Gastroesophageal sphincter (tissue), 4 donors: ENCODE measurements around the gene UST. TPM values are rescaled to one million over a fixed set of nuclear protein-coding genes. Genes with fewer than 3 reads are reported as not detected.

ENCODE experiments used
- ATAC-seq: fragments of 150-250 bp; one replicate; pipeline ENCODE4 v1.9.1; 2016; ENCODE audit warnings: mild to moderate bottlenecking, moderate library complexity
- H3K27ac ChIP-seq, 4 donors: fragments of 200-600 bp; sonication (generic) in 3 of 4; 1 replicate in 3 of 4; 2 replicates in 1 of 4; pipeline ENCODE4 v1.5.1; 2016 to 2019
- H3K27me3 ChIP-seq: fragments of 200-600 bp; sonication (generic); one replicate; pipeline ENCODE4 v1.5.1; 2019
- H3K36me3 ChIP-seq, 2 donors: fragments of 200-600 bp; sonication (generic); one replicate each; pipeline ENCODE4 v1.5.1; 2019; ENCODE audit warnings: control low read depth in 1 of 2
- H3K4me1 ChIP-seq, 3 donors: fragments of 200-600 bp; sonication (generic); 1 replicate in 2 of 3; 2 replicates in 1 of 3; pipeline ENCODE4 v1.5.1; 2016 to 2019; ENCODE audit warnings: control low read depth in 2 of 3
- H3K4me3 ChIP-seq, 2 donors: fragments of 200-600 bp; sonication (generic); one replicate each; pipeline ENCODE4 v1.5.1; 2019; ENCODE audit warnings: mild to moderate bottlenecking in 1 of 2, moderate library complexity in 1 of 2
- H3K9me3 ChIP-seq, 3 donors: fragments of 200-600 bp; sonication (generic); one replicate each; pipeline ENCODE4 v1.5.1; 2017 to 2019; ENCODE audit warnings: control low read depth in 2 of 3
- EP300 ChIP-seq: sonication (generic); formaldehyde crosslinking; IDR thresholded peaks from one replicate; pipeline ENCODE4 v1.6.1; 2017; ENCODE audit warnings: antibody characterized with exemption, mild to moderate bottlenecking
- POLR2A ChIP-seq, 2 donors: fragments of 450-650 bp; IDR thresholded peaks; one replicate each; pipeline ENCODE4 v1.6.1; 2017; ENCODE audit warnings: antibody characterized with exemption in 2 of 2, mild to moderate bottlenecking in 2 of 2, moderate library complexity in 1 of 2
- POLR2AphosphoS5 ChIP-seq: sonication (generic); formaldehyde crosslinking; IDR thresholded peaks from one replicate; pipeline ENCODE4 v1.6.1; 2017; ENCODE audit warnings: antibody characterized with exemption
- WGBS, 2 donors: methylation state at CpG; one replicate each; pipeline ENCODE4 v1.1.5; 2018; ENCODE audit warnings: low coverage in 1 of 2; 5-methylcytosine and 5-hydroxymethylcytosine counted together
- total RNA-seq, 4 donors: library from RNA; depleted of rRNA; stranded (reverse); fragments of >200 nt; gene quantifications; one replicate each; pipeline ENCODE4 v1.1.0, GENCODE V29; 2016
- TF ChIP-seq, protein P1 (sequence below), 4 experiments: fragments of 200-600 bp in 2 of 4; fragments of 450-650 bp in 2 of 4; sonication (generic) in 1 of 4; IDR thresholded peaks; one replicate each; pipeline ENCODE4 v1.5.1; 2017 to 2019; ENCODE audit warnings: antibody characterized with exemption in 4 of 4, mild to moderate bottlenecking in 2 of 4, moderate library complexity in 2 of 4

Gene UST
- total RNA-seq, 4 donors from 2014 or later, result 17.4 to 48.1 (median 32.4) TPM

DNA sequence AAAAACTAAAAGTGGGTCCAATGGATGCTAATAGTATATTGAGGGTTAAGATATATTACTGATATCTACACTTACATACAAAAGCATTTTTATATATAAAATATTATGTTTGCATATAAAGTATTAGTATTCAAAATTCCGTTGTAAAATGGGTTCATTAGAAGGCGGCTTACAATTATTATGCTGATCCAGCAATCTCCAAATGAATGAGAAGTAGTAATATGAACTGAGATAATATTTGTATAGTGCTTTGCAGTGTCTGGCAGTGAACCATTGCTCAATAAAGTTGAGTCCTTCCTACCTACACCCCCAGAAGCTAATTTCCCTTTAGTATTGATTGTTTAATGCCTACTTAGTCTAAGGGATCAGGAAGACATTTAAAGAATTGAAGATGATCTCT is 146.2 kb downstream of the UST start:
- Histone ChIP-seq H3K9me3 (no peaks in the 10 kb centered on the region), H3K27me3 (no peaks in the 10 kb centered on the region), H3K4me3 (no peak overlapping the region), H3K36me3 (no peaks in the 10 kb centered on the region), H3K27ac (no peak overlapping the region), H3K4me1 (peaks cover 0 to 15% (median 4%) of the 10 kb centered on the region in 3 donors)
- WGBS, 2 donors, result 88 to 92% methylated on average over 2 of the region's 2 CpGs
- TF ChIP-seq POLR2AphosphoS5 (no peak), EP300 (no peak), POLR2A (IDR thresholded peaks at IDR 0.05) (no peak)
- TF ChIP-seq, protein P1, sequence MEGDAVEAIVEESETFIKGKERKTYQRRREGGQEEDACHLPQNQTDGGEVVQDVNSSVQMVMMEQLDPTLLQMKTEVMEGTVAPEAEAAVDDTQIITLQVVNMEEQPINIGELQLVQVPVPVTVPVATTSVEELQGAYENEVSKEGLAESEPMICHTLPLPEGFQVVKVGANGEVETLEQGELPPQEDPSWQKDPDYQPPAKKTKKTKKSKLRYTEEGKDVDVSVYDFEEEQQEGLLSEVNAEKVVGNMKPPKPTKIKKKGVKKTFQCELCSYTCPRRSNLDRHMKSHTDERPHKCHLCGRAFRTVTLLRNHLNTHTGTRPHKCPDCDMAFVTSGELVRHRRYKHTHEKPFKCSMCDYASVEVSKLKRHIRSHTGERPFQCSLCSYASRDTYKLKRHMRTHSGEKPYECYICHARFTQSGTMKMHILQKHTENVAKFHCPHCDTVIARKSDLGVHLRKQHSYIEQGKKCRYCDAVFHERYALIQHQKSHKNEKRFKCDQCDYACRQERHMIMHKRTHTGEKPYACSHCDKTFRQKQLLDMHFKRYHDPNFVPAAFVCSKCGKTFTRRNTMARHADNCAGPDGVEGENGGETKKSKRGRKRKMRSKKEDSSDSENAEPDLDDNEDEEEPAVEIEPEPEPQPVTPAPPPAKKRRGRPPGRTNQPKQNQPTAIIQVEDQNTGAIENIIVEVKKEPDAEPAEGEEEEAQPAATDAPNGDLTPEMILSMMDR (IDR thresholded peaks at IDR 0.05), result no peak
- ATAC-seq, result no peak

DNA sequence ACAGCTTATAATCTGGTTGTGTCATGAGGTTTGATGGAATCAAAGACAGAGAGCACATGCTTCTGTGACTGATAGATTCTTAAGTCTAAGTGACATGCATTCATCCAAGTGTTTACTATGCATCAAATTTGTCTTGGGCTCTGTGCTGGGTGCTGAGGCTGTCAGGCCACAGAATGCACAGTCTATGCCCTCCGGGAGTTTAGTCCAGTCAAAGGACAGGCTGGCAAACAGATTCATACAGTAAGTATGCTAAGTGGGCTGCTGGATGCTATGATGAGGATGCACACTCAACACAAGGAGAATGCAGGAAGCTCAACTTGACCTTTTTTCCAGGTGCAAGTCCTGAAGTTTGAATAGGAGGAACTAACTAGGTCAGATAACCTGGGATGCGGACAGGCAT is 146.7 kb downstream of the UST start:
- Histone ChIP-seq H3K4me1 (peaks cover 0 to 13% (median 4%) of the 10 kb centered on the region in 3 donors), H3K36me3 (no peaks in the 10 kb centered on the region), H3K27ac (no peak overlapping the region), H3K27me3 (no peaks in the 10 kb centered on the region), H3K4me3 (no peak overlapping the region), H3K9me3 (no peaks in the 10 kb centered on the region)
- WGBS, 2 donors, result 100% methylated on average over 2 of the region's 2 CpGs; no CpG with 5 or more reads in 1 of the 2 donors
- no peak for TF ChIP-seq POLR2AphosphoS5
- TF ChIP-seq, protein P1 (IDR thresholded peaks at IDR 0.05), result no peak
- TF ChIP-seq POLR2A (IDR thresholded peaks at IDR 0.05), result no peak
- TF ChIP-seq EP300, result no peak
- no peak for ATAC-seq

DNA sequence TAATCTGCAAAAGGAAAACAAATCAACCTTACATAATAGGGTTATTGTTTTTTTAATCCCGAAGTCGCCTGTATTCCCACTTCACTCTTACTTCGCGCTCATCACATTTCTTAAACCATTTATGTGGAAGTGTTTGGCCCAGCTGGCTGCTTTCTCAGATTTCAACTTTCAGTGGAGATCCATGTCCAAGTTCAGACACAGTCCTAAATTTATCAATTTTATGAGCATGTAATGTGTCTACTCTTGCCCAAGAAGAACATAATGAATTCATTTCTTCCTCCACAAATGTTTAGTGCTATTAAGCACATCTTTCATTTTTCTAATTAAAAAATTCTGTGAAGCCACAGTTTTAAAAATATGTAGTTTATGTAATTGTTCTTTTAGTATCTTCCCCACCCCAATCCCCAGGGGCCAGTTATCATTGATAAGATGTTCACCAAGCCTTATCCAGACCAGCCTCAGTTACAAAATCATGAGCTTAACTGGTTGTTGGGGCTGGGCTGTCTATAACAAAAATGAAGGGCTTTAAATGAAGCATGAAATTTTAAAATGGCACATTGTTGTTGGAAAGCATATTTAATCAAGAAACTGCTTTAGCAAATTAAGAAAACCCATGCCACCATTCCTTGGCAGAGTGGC is 151.7 kb downstream of the UST start:
- 45 to 66% methylated on average over 4 of the region's 4 CpGs for WGBS, 2 donors
- H3K27ac ChIP-seq, result no peak overlapping the region
- peak; percentile 43 for ATAC-seq

DNA sequence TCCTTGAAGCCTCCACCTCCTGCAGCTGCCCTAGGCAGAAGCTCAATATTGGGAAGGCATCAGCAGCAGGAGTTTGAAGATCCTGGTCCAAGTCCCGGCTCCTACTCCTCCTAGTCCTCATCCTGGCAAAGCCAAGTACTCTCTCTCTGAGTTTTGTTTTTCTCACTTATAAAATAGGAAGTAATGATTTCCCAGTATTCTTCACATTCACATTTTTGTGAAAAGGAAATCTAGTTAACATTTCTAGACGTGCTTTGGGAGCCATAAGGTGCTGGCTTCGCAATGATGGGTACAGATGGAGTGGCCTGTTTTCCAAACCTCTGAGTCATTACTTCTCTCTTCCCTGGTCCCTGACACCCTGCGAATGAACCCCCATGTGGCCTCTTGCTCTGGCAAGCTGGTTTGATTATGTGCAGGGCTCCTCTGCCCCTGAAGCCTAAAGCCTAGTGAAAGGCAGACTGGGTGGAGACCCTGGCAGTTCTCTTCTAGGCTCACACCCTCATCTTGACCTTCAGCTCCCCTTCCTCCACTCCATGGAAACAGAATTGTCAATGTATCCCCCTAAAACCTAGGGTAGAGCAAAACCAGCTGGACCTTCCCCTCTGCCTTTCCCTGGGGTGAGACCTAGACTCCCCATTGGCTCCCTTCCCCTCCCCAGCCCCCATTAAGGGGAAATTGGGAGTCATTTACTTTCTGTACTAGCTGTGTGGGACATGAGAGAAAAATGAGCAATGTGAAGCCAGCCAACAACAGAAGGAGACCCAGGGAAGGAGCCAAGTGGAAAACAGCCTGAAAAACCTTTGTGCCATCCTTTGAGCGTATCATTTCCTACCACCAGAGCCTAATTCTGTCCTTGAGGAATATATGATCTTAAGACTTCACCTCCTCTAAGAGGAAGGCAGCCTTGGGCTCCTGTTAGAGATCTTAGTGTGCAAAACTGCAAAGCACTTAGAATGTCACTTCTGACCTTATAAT is 158.4 kb downstream of the UST start:
- WGBS, 2 donors, result 74 to 92% methylated on average over 1 to 5 of the region's 5 CpGs
- H3K4me1 ChIP-seq, result no peaks in the 10 kb centered on the region
- H3K27ac ChIP-seq, result no peak overlapping the region
- no peaks in the 10 kb centered on the region for H3K27me3 ChIP-seq
- no peak overlapping the region for H3K4me3 ChIP-seq
- H3K36me3 ChIP-seq, result no peaks in the 10 kb centered on the region
- no peaks in the 10 kb centered on the region for H3K9me3 ChIP-seq
- TF ChIP-seq, protein P1 (IDR thresholded peaks at IDR 0.05), result no peak
- no peak for TF ChIP-seq EP300
- no peak for TF ChIP-seq POLR2AphosphoS5
- no peak for TF ChIP-seq POLR2A (IDR thresholded peaks at IDR 0.05)
- no peak for ATAC-seq

More for the DNA sequence above, 151.7 kb downstream of the UST start:
- TF ChIP-seq EP300 (no peak), POLR2A (IDR thresholded peaks at IDR 0.05) (no peak), POLR2AphosphoS5 (no peak)
- TF ChIP-seq, protein P1 (IDR thresholded peaks at IDR 0.05), result no peak
- Histone ChIP-seq H3K4me3 (no peak overlapping the region), H3K27me3 (no peaks in the 10 kb centered on the region), H3K36me3 (no peaks in the 10 kb centered on the region), H3K9me3 (no peaks in the 10 kb centered on the region), H3K4me1 (no peaks in the 10 kb centered on the region)
